ENCODE results near the gene CAPZB.

The CAPZB gene

DNA sequence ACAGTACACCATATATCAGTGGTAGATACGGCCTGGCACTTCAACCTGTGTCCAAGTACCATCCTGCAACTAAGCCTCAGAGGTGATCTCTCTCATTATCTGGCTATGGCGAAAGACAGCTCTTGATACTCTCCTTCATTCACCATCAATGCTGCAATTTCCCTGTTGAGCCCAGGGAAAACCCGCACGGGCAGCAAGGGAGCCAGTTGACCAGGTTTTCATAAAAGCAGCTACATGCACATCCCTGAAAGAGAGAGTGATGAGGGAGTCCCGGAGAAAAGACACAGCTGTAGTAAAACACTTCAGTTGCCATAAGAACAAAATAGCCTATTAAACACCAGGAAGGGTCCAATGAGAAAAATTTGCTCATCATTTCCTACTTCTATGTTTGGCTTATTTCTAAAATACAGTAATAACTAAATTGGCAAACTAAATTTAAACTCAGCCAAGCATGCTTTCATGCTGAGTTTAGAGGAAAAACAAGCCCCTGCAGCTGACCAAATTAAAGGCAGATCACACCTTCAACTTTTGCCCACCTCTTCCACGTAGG, 68.3 kb downstream of the CAPZB start:
- H3K4me3 ChIP-seq (ENCODE audit: low read depth, low read length) = no peak overlapping the region
- TF ChIP-seq, protein P1, sequence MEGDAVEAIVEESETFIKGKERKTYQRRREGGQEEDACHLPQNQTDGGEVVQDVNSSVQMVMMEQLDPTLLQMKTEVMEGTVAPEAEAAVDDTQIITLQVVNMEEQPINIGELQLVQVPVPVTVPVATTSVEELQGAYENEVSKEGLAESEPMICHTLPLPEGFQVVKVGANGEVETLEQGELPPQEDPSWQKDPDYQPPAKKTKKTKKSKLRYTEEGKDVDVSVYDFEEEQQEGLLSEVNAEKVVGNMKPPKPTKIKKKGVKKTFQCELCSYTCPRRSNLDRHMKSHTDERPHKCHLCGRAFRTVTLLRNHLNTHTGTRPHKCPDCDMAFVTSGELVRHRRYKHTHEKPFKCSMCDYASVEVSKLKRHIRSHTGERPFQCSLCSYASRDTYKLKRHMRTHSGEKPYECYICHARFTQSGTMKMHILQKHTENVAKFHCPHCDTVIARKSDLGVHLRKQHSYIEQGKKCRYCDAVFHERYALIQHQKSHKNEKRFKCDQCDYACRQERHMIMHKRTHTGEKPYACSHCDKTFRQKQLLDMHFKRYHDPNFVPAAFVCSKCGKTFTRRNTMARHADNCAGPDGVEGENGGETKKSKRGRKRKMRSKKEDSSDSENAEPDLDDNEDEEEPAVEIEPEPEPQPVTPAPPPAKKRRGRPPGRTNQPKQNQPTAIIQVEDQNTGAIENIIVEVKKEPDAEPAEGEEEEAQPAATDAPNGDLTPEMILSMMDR (IDR thresholded peaks at IDR 0.05; ENCODE audit: control insufficient read depth, extremely low read depth, insufficient read depth) = no peak
- no peak for DNase-seq (ENCODE audit: low read depth)

DNA sequence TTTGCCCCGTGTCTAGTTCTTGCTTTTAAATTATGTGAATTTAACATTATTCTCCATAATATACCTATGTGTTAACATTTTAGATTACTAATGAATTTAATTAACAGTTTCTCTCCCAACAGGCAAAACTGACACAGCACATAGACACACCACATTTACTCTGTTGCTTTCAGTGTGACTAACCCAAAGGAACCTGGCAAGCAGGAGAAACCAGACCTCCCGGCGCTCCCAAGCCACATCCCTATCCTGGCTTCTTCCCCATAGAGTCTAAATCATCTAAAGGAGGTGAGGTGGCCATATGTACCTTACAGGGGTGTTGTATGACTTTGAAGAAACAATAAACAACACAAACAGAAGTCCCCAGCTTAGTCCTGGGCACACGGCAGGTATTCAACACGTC, 69.2 kb downstream of the CAPZB start:
- DNase-seq (ENCODE audit: low read depth) = no peak
- no peak overlapping the region for H3K4me3 ChIP-seq (ENCODE audit: low read depth, low read length)
- TF ChIP-seq, protein P1 (IDR thresholded peaks at IDR 0.05; ENCODE audit: control insufficient read depth, extremely low read depth, insufficient read depth) = no peak

DNA sequence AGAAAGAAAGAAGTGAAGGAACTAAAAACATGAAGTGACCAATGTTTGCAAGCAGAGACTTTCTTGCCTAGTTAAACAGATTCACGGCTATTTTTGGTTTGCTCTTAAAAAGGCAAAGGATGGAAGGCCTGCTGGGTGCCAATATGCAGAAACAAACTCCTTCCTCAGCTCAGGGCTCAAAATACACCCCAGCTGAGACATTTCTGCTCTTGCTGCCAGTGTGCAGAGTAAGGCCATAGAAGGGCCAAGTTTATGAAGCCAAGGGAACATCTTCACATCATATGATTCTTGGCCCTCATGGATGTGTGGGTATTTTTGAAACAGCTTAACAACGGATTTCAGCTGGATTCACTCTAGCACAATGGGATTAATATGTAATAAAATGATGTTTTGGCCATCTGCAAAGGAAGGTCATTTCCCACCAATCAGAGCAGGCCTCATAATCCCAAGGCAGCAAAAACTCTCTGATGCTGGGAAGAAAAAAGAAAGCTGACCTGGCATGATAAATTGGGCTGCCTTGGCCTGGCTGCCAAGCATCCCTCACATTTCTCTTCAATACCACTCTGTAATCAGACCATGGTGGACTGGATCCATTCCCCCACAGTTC, 70.7 kb downstream of the CAPZB start:
- H3K4me3 ChIP-seq (ENCODE audit: low read depth, low read length) = no peak overlapping the region
- DNase-seq (ENCODE audit: low read depth) = no peak
- TF ChIP-seq, protein P1 (IDR thresholded peaks at IDR 0.05; ENCODE audit: control insufficient read depth, extremely low read depth, insufficient read depth) = no peak

DNA sequence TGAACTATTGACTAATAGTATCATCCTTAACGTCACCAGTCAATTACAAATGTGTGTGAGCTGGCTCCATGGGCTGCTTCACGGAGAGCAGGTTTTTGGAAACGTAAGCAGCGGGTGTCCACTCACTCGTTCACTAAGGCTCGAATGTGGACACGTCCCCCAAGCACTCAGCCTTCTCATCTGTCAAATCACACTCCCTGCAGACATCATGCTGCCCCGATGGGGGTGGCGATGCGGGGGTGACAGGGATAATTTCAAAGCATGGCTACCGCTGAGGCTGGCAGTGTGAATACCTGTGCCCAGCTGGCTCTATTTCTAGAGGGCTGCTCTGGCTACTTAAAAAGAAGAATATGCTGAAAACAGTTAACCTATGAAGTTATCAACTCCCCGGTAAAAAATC, 71.3 kb downstream of the CAPZB start:
- H3K4me3 ChIP-seq (ENCODE audit: low read depth, low read length) = no peak overlapping the region
- TF ChIP-seq, protein P1 (IDR thresholded peaks at IDR 0.05; ENCODE audit: control insufficient read depth, extremely low read depth, insufficient read depth) = no peak
- DNase-seq (ENCODE audit: low read depth) = no peak

DNA sequence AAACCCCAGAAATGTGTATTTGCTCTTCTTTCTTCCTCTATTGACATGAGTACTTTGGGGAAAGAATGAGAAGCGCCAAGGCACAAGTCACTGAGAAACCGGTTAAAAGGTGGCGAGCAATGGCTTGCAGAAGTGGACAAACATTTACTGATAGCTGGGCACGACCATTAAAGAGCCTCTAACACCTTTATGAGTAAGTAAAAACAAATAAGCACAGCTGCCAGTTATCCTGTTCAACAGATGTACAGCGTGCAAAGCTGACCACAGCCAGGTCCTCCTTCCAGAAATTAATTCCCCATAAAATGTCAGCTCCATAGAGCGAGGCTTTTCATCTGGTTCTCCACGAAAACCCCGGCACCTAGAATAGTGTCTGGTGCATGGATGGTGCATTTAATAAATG, 72.7 kb downstream of the CAPZB start:
- no peak overlapping the region for H3K4me3 ChIP-seq (ENCODE audit: low read depth, low read length)
- TF ChIP-seq, protein P1 (IDR thresholded peaks at IDR 0.05; ENCODE audit: control insufficient read depth, extremely low read depth, insufficient read depth) = no peak
- DNase-seq (ENCODE audit: low read depth) = peak; percentile 71

DNA sequence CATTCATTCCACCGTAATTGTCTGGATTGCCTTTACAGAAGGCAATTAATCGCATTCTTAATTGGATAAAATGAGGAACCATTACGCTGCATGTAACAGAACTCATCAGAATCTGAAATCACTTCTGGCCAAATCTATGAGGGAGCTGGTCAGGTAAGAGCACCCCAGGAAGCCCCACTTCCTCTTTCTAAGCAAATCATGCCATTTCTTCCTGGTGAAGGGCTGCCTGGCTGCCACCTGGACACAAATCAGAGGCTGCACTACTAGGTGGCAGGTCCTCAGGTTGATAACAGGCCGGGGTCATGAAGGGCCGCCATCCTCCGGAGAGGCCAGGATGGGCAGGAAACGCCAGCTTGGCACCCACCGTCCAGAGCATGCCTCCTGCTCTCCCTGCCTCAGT, 73.7 kb downstream of the CAPZB start:
- DNase-seq (ENCODE audit: low read depth) = no peak
- H3K4me3 ChIP-seq (ENCODE audit: low read depth, low read length) = no peak overlapping the region
- TF ChIP-seq, protein P1 (IDR thresholded peaks at IDR 0.05; ENCODE audit: control insufficient read depth, extremely low read depth, insufficient read depth) = no peak

DNA sequence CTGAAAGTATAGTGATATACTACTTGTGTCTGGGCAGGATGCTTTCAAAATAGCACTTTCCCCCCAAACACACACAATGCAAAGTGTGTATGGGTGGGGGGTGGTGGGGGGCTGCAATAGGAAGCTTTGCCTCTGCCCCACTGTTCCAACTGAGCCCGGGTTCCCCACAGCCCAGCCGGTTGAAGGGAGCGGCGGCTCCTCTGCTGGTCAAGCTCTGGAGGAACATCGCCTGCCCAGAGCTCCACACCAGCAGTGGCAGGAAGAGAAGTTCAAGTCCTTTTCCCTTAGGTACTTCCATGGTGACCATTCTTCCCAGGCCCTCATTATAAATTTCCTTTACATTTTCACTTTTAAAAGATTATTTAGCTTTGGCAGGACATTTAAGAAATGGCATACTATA, 74.9 kb downstream of the CAPZB start:
- H3K4me3 ChIP-seq (ENCODE audit: low read depth, low read length) = no peak overlapping the region
- TF ChIP-seq, protein P1 (IDR thresholded peaks at IDR 0.05; ENCODE audit: control insufficient read depth, extremely low read depth, insufficient read depth) = no peak
- no peak for DNase-seq (ENCODE audit: low read depth)
